ENCODE results near the gene SLC7A7.

DNA sequence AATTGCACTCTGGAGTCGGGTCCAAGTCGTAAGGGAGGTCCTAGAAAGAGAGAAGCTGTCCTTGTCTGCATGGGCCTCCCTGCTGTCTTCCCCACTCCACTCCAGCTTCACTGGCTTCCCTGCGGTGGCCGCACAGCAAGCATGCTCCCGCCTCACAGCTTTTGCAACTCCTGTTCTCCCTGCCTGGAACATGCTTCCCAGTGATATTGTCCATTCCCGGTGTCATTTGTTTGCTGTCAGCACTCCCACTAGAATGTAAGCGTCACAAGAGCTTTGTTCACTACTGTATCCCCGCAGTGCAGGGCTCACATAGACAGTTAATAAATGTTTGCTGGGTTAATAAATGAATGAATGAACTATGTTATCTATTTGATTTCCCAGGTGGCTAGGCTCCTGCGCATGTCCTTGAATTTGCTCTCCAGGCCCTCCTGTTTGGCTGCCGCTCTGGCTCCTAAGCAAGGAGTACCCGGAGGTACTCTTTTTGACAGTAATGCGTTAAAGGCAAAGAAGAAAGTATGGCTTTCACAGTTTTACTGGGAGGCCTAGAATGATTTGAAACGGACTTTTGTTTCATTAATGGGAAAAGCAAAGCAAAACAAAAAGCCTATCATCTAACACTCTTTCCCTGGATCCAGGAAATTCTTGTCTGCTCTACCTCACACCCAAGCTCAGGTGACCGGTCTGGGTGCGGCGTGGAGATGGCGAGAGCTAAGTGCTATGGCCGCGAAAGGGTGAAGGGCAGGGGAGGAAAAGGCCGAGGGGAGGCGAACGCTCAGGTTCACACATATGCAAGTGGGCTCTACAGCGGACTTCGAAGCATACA, 6.2 kb upstream of the SLC7A7 start:
- TF ChIP-seq CTCF (conservative IDR thresholded peaks at IDR 0.05) (no peak), ZFX (IDR thresholded peaks at IDR 0.05) (no peak)
